Hematopoietic multipotent progenitor cell treated with erythropoietin and hydrocortisone succinate and interleukin-3 and kit ligand, for 6 days (in vitro differentiated cells): Measurements from ENCODE around the gene PEX6.
"Not testable (repeated sequence)": the region's sequence is repeated elsewhere in the genome, so short reads cannot be mapped to it uniquely, and the experiment has no call there.

ENCODE experiments used
- DNase-seq: peaks from one replicate; pipeline ENCODE4 v3.0.0-alpha.2; 2015

Gene PEX6

GRCh38 chr6:42998205-42998604 is 19.2 kb upstream of the PEX6 start:
- DNase-seq: not testable (repeated sequence)

- DNase-seq: no peak
Measured at GRCh38 chr6:42996513-42996912, 17.5 kb upstream of the PEX6 start.

- no peak for DNase-seq
Measured at GRCh38 chr6:42993445-42993844, 14.5 kb upstream of the PEX6 start.

GRCh38 chr6:42989923-42990322 is 10.9 kb upstream of the PEX6 start:
- DNase-seq: no peak

GRCh38 chr6:42988486-42989020 is 9.6 kb upstream of the PEX6 start:
- DNase-seq: no peak

GRCh38 chr6:42987533-42988451 is 8.8 kb upstream of the PEX6 start:
- no peak for DNase-seq

- peak; percentile 47 for DNase-seq
Measured at GRCh38 chr6:42984924-42985475, 6.0 kb upstream of the PEX6 start.

GRCh38 chr6:42984001-42984923 is 5.3 kb upstream of the PEX6 start, which contains the start of gene PPP2R5D:
Gene PPP2R5D, plus strand, starts transcription at chr6:42984570. Its CDS starts 108 bp downstream, at chr6:42984678.
- DNase-seq: peak; percentile 100

GRCh38 chr6:42981836-42982235 is 2.9 kb upstream of the PEX6 start:
- DNase-seq: no peak

GRCh38 chr6:42979523-42980177 is 669 bp upstream of the PEX6 start:
- peak; percentile 55 for DNase-seq

GRCh38 chr6:42978487-42978838 is 518 bp downstream of the PEX6 start:
- peak; percentile 45 for DNase-seq

GRCh38 chr6:42974919-42975505 is 4.0 kb downstream of the PEX6 start:
- no peak for DNase-seq

- no peak for DNase-seq
Measured at GRCh38 chr6:42973926-42974325, 5.1 kb downstream of the PEX6 start.

- DNase-seq: no peak
Measured at GRCh38 chr6:42971746-42972327, 7.1 kb downstream of the PEX6 start.

GRCh38 chr6:42970871-42971612 is 7.9 kb downstream of the PEX6 start:
- peak; percentile 61 for DNase-seq

- no peak for DNase-seq
Measured at GRCh38 chr6:42969934-42970333, 9.0 kb downstream of the PEX6 start.

GRCh38 chr6:42969431-42969830 is 9.6 kb downstream of the PEX6 start:
- DNase-seq: no peak

- no peak for DNase-seq
Measured at GRCh38 chr6:42968783-42969182, 10.2 kb downstream of the PEX6 start.

- DNase-seq: no peak
Measured at GRCh38 chr6:42968126-42968701, 10.8 kb downstream of the PEX6 start.

GRCh38 chr6:42967228-42967627 is 11.8 kb downstream of the PEX6 start:
- no peak for DNase-seq

- no peak for DNase-seq
Measured at GRCh38 chr6:42966571-42966970, 12.4 kb downstream of the PEX6 start.
